NCI-H2081 (cell line): ENCODE data around the gene CBY1.

ENCODE experiments used
- DNase-seq, 2 experiments: peaks; one replicate each; lab custom pipeline; 2025; lab: John Stamatoyannopoulos, UW

CBY1 gene

GRCh38 chr22:38700789-38701628 lies 44.6 kb downstream of the CBY1 start, which contains the start of gene JOSD1:
TSS of gene JOSD1 (minus strand) at chr22:38700943. CDS start at chr22:38699987, 956 bp downstream.
- peak; percentile 88 to 90 for DNase-seq

GRCh38 chr22:38704654-38705234 lies 48.3 kb downstream of the CBY1 start:
- DNase-seq = no peak

GRCh38 chr22:38705235-38706100 lies 49.0 kb downstream of the CBY1 start, which contains the start of gene GTPBP1:
TSS of gene GTPBP1 (plus strand) at chr22:38705944. CDS start at chr22:38705956, 12 bp downstream.
- peak; percentile 98 to 99 for DNase-seq

- DNase-seq = no peak
Measured at GRCh38 chr22:38706101-38706900, 49.9 kb downstream of the CBY1 start.

- DNase-seq = no peak
Measured at GRCh38 chr22:38706901-38707195, 50.4 kb downstream of the CBY1 start.

GRCh38 chr22:38707346-38707745 lies 50.9 kb downstream of the CBY1 start:
- no peak for DNase-seq

- DNase-seq = no peak
Measured at GRCh38 chr22:38707984-38708383, 51.5 kb downstream of the CBY1 start.

GRCh38 chr22:38709306-38709705 lies 52.9 kb downstream of the CBY1 start:
- DNase-seq = no peak

- DNase-seq = no peak
Measured at GRCh38 chr22:38710351-38710750, 53.9 kb downstream of the CBY1 start.

GRCh38 chr22:38710866-38711265 lies 54.4 kb downstream of the CBY1 start:
- no peak for DNase-seq

GRCh38 chr22:38712486-38713207 lies 56.2 kb downstream of the CBY1 start:
- DNase-seq = no peak

- no peak for DNase-seq
Measured at GRCh38 chr22:38713921-38714320, 57.5 kb downstream of the CBY1 start.

- no peak for DNase-seq
Measured at GRCh38 chr22:38715176-38715764, 58.8 kb downstream of the CBY1 start.

GRCh38 chr22:38715852-38716251 lies 59.4 kb downstream of the CBY1 start:
- no peak for DNase-seq

- DNase-seq = no peak
Measured at GRCh38 chr22:38716271-38716670, 59.8 kb downstream of the CBY1 start.

- no peak for DNase-seq
Measured at GRCh38 chr22:38716826-38717225, 60.4 kb downstream of the CBY1 start.

- DNase-seq = no peak
Measured at GRCh38 chr22:38717244-38717643, 60.8 kb downstream of the CBY1 start.

GRCh38 chr22:38718414-38718813 lies 62.0 kb downstream of the CBY1 start:
- DNase-seq = peak in 1 of 2 experiments; percentile 4

GRCh38 chr22:38719196-38719595 lies 62.8 kb downstream of the CBY1 start:
- DNase-seq = no peak

- no peak for DNase-seq
Measured at GRCh38 chr22:38720350-38720749, 63.9 kb downstream of the CBY1 start.

- no peak for DNase-seq
Measured at GRCh38 chr22:38721551-38721950, 65.1 kb downstream of the CBY1 start.
